Upper lobe of left lung (tissue), 6 donors: ENCODE measurements around the gene CRB3. TPM values are rescaled to one million over a fixed set of nuclear protein-coding genes. Genes with fewer than 3 reads are reported as not detected.

ENCODE experiments used
- ATAC-seq, 2 donors: fragments of 200-7000 bp; cut with Tn5 transposase; one replicate each; pipeline ENCODE4 v1.9.1; 2022; ENCODE audit warnings: mild to moderate bottlenecking in 2 of 2, moderate library complexity in 2 of 2; ENCODE audit not compliant: low FRiP score in 2 of 2
- DNase-seq, 2 donors: peaks; one replicate each; pipeline ENCODE4 v3.0.0-alpha.2; 2019 to 2020
- H3K27ac ChIP-seq, 4 donors: fragments of 200-600 bp; sonication (generic); one replicate each; pipeline ENCODE4 v1.5.1; 2016 to 2019
- H3K27me3 ChIP-seq, 4 donors: fragments of 200-600 bp; sonication (generic); one replicate each; pipeline ENCODE4 v1.5.1; 2017 to 2019
- H3K36me3 ChIP-seq, 4 donors: fragments of 200-600 bp; sonication (generic); one replicate each; pipeline ENCODE4 v1.5.1; 2016 to 2019
- H3K4me1 ChIP-seq, 4 donors: fragments of 200-600 bp; sonication (generic); one replicate each; pipeline ENCODE4 v1.5.1; 2018 to 2019
- H3K4me3 ChIP-seq, 4 donors: fragments of 200-600 bp; sonication (generic); one replicate each; pipeline ENCODE4 v1.5.1; 2017 to 2019; ENCODE audit warnings: mild to moderate bottlenecking in 2 of 4, moderate library complexity in 1 of 4
- H3K9me3 ChIP-seq, 4 donors: fragments of 200-600 bp; sonication (generic); one replicate each; pipeline ENCODE4 v1.5.1; 2018 to 2019
- CTCF ChIP-seq, 6 experiments: fragments of 450-650 bp in 4 of 6; fragments of 200-600 bp in 2 of 6; sonication (generic) in 2 of 6; IDR thresholded peaks; one replicate each; pipeline ENCODE4 v1.5.1; 2016 to 2019; ENCODE audit warnings: antibody characterized with exemption in 6 of 6
- EP300 ChIP-seq, 4 donors: sonication (generic); formaldehyde crosslinking; IDR thresholded peaks; one replicate each; pipeline ENCODE4 v1.5.1; 2017; ENCODE audit warnings: antibody characterized with exemption in 4 of 4, control low read depth in 2 of 4
- POLR2A ChIP-seq, 4 donors: fragments of 450-650 bp; IDR thresholded peaks; one replicate each; pipeline ENCODE4 v1.5.1; 2016 to 2017; ENCODE audit warnings: antibody characterized with exemption in 4 of 4, mild to moderate bottlenecking in 2 of 4
- POLR2AphosphoS5 ChIP-seq, 2 donors: sonication (generic); formaldehyde crosslinking; IDR thresholded peaks; one replicate each; pipeline ENCODE4 v1.5.1; 2017; ENCODE audit warnings: antibody characterized with exemption in 2 of 2
- WGBS, 2 donors: methylation state at CpG; one replicate each; pipeline ENCODE4 v1.1.5; 2017 to 2018; 5-methylcytosine and 5-hydroxymethylcytosine counted together
- total RNA-seq, 6 donors: library from RNA; depleted of rRNA in 4 of 6; stranded (reverse); fragments of >200 nt in 4 of 6; gene quantifications; one replicate each; pipeline versions ENCODE4 v1.1.0 to v1.2.1, GENCODE V29; 2016 to 2021
- donor health status: DM: no; HTN: no; CAD: no; lungs with moderate emphysema.
- donor health status: DM: no; HTN: yes; CAD: no; lungs with severe emphysema.

CRB3 gene
- total RNA-seq, 6 donors from 2014 or later = 51.1 to 120 (median 74.1) TPM

- no peak overlapping the region for H3K27ac ChIP-seq
- WGBS, 2 donors = 90 to 96% methylated on average over 8 to 13 of the region's 13 CpGs
- peaks cover 3 to 22% (median 12%) of the 10 kb centered on the region in 4 donors for H3K4me1 ChIP-seq
- no peaks in the 10 kb centered on the region for H3K27me3 ChIP-seq
- H3K4me3 ChIP-seq = no peak overlapping the region
- DNase-seq (peak in 1 of 2 donors; percentile 35), ATAC-seq (no peak)
- no peaks in the 10 kb centered on the region for H3K9me3 ChIP-seq
- TF ChIP-seq CTCF (IDR thresholded peaks at IDR 0.05) (no peak), POLR2A (IDR thresholded peaks at IDR 0.05) (no peak), POLR2AphosphoS5 (IDR thresholded peaks at IDR 0.05) (no peak), EP300 (IDR thresholded peaks at IDR 0.05) (no peak)
- peaks cover 0 to 7% (median 2%) of the 10 kb centered on the region in 4 donors for H3K36me3 ChIP-seq
Measured at GRCh38 chr19:6478815-6479214, 14.7 kb downstream of the CRB3 start.

- Histone ChIP-seq H3K4me3 (no peak overlapping the region), H3K9me3 (no peaks in the 10 kb centered on the region), H3K27ac (no peak overlapping the region), H3K27me3 (no peaks in the 10 kb centered on the region), H3K36me3 (peaks cover 0 to 7% (median 2%) of the 10 kb centered on the region in 4 donors), H3K4me1 (peaks cover 3 to 22% (median 12%) of the 10 kb centered on the region in 4 donors)
- DNase-seq (no peak), ATAC-seq (no peak)
- WGBS, 2 donors = 43 to 72% methylated on average over 5 to 7 of the region's 7 CpGs
- TF ChIP-seq POLR2A (IDR thresholded peaks at IDR 0.05) = no peak
- no peak for TF ChIP-seq EP300 (IDR thresholded peaks at IDR 0.05)
- TF ChIP-seq POLR2AphosphoS5 (IDR thresholded peaks at IDR 0.05) = no peak
- TF ChIP-seq CTCF (IDR thresholded peaks at IDR 0.05) = no peak
Measured at GRCh38 chr19:6479836-6480398, 15.8 kb downstream of the CRB3 start.

GRCh38 chr19:6480848-6481415 lies 16.9 kb downstream of the CRB3 start:
- peak overlapping the region; percentile 31 to 85 (median 66) for H3K27ac ChIP-seq

GRCh38 chr19:6481541-6482342 lies 17.7 kb downstream of the CRB3 start, which contains the start of gene DENND1C:
DENND1C (minus strand) TSS chr19:6481787; CDS start chr19:6481695, 92 bp downstream.
- Histone ChIP-seq H3K27me3 (no peaks in the 10 kb centered on the region), H3K4me1 (peaks cover 0 to 6% (median 2%) of the 10 kb centered on the region in 4 donors), H3K9me3 (no peaks in the 10 kb centered on the region), H3K36me3 (no peaks in the 10 kb centered on the region), H3K27ac (peak within 1 kb of the TSS; percentile 31 to 85 (median 66)), H3K4me3 (peak within 1 kb of the TSS in 3 of 4 donors; percentile 33 to 52 (median 46))
- TF ChIP-seq EP300 (IDR thresholded peaks at IDR 0.05) = no peak
- TF ChIP-seq CTCF (IDR thresholded peaks at IDR 0.05) = peak; percentile 18 to 53 (median 34)
- peak in 2 of 4 donors; percentile 13 to 51 for TF ChIP-seq POLR2A (IDR thresholded peaks at IDR 0.05)
- TF ChIP-seq POLR2AphosphoS5 (IDR thresholded peaks at IDR 0.05) = peak in 1 of 2 donors; percentile 21
- ATAC-seq (peak; percentile 49 to 78), DNase-seq (peak; percentile 68 to 85)
- WGBS, 2 donors = 36 to 42% methylated on average over 15 to 19 of the region's 24 CpGs

More at GRCh38 chr19:6480848-6481415, 16.9 kb downstream of the CRB3 start:
- Histone ChIP-seq H3K27me3 (no peaks in the 10 kb centered on the region), H3K4me1 (peaks cover 3 to 14% (median 7%) of the 10 kb centered on the region in 4 donors), H3K4me3 (peak overlapping the region in 3 of 4 donors; percentile 33 to 52 (median 46)), H3K36me3 (peaks cover 0 to 4% (median under 1%) of the 10 kb centered on the region in 4 donors), H3K9me3 (no peaks in the 10 kb centered on the region)
- 63 to 80% methylated on average over 7 to 10 of the region's 10 CpGs for WGBS, 2 donors
- ATAC-seq = no peak
- TF ChIP-seq POLR2AphosphoS5 (IDR thresholded peaks at IDR 0.05) (no peak), CTCF (IDR thresholded peaks at IDR 0.05) (no peak), EP300 (IDR thresholded peaks at IDR 0.05) (no peak), POLR2A (IDR thresholded peaks at IDR 0.05) (no peak)
- DNase-seq = no peak
